H1 (cell line): ENCODE results near the gene PIP4K2C. TPM values are rescaled to one million over a fixed set of nuclear protein-coding genes. Genes with fewer than 3 reads are reported as not detected.

ENCODE experiments used
- CTCF ChIA-PET: fragments of 300-600 bp; sonication (Branson Sonifier 250); formaldehyde crosslinking; loops from one replicate; lab custom pipeline; 2021; ENCODE audit not compliant: partially characterized antibody; lab: Charles Lee
- POLR2A ChIA-PET: fragments of 300-600 bp; sonication (Branson Sonifier 250); formaldehyde crosslinking; loops from one replicate; lab custom pipeline; 2021; ENCODE audit warnings: inconsistent platforms; ENCODE audit not compliant: partially characterized antibody; lab: Charles Lee
- DNase-seq, 2 experiments: peaks; one replicate each; pipeline versions ENCODE4 v3.0.0 to v3.0.0-alpha.2; 2010 to 2022; ENCODE audit warnings: low spot score in 2 of 2, low read depth in 1 of 2, mixed read lengths in 1 of 2
- FAIRE-seq: peaks from 2 replicates; lab custom pipeline; 2011; peaks lifted over from hg19 to GRCh38; lab: Jason Lieb, UNC
- H2AFZ ChIP-seq: 2 replicates; pipeline ENCODE4 v1.8.1; 2012; ENCODE audit warnings: low read length, inconsistent platforms
- H2AK5ac ChIP-seq: 2 replicates; pipeline ENCODE4 v1.6.1; 2013; ENCODE audit warnings: low read depth, low read length
- H2BK120ac ChIP-seq: replicated peaks from 2 replicates; pipeline ENCODE3; 2013; ENCODE audit warnings: low read depth, low read length, inconsistent platforms
- H2BK12ac ChIP-seq: 2 replicates; pipeline ENCODE4 v1.6.1; 2013; ENCODE audit warnings: low read depth, low read length
- H2BK15ac ChIP-seq: 2 replicates; pipeline ENCODE4 v1.6.1; 2013; ENCODE audit warnings: low read length
- H2BK20ac ChIP-seq: 2 replicates; pipeline ENCODE4 v1.6.1; 2013; ENCODE audit warnings: low read length
- H2BK5ac ChIP-seq: 2 replicates; pipeline ENCODE4 v1.6.1; 2013; ENCODE audit warnings: low read depth, low read length
- H3K14ac ChIP-seq: 2 replicates; pipeline ENCODE4 v1.6.1; 2013; ENCODE audit warnings: inconsistent platforms; ENCODE audit not compliant: insufficient read length
- H3K18ac ChIP-seq: 2 replicates; pipeline ENCODE4 v1.6.1; 2013; ENCODE audit warnings: low read length; ENCODE audit errors: extremely low read depth
- H3K23ac ChIP-seq: 2 replicates; pipeline ENCODE4 v1.6.1; 2013; ENCODE audit warnings: inconsistent platforms; ENCODE audit not compliant: insufficient read length
- H3K23me2 ChIP-seq: 2 replicates; pipeline ENCODE4 v1.6.1; 2013; ENCODE audit warnings: low read depth, low read length
- H3K27ac ChIP-seq: 2 replicates; pipeline ENCODE4 v1.6.1; 2011; ENCODE audit warnings: low read depth, low read length, inconsistent platforms
- H3K27me3 ChIP-seq, 4 experiments: replicated peaks in 1 of 4; 1 replicate in 1 of 4; 2 replicates in 3 of 4; pipeline versions ENCODE4 v1.6.1 to v1.8.1; 2011 to 2013; ENCODE audit warnings: low read length in 3 of 4, mild to moderate bottlenecking in 3 of 4, inconsistent platforms in 2 of 4, mixed read lengths in 2 of 4, moderate library complexity in 1 of 4; ENCODE audit not compliant: control insufficient read depth in 3 of 4, insufficient read depth in 3 of 4; ENCODE audit errors: extremely low read depth in 1 of 4
- H3K36me3 ChIP-seq, 4 experiments: 2 replicates each; pipeline versions ENCODE4 v1.6.1 to v1.8.1; 2011 to 2013; ENCODE audit warnings: mild to moderate bottlenecking in 4 of 4, low read length in 3 of 4, moderate library complexity in 2 of 4, control low read depth in 1 of 4, inconsistent platforms in 1 of 4; ENCODE audit not compliant: insufficient read depth in 4 of 4, control insufficient read depth in 2 of 4
- H3K4ac ChIP-seq: replicated peaks from 2 replicates; pipeline ENCODE3; 2013; ENCODE audit warnings: low read length, low read depth, mixed read lengths, inconsistent platforms; ENCODE audit not compliant: insufficient read length
- H3K4me1 ChIP-seq, 4 experiments: replicated peaks in 1 of 4; 1 replicate in 1 of 4; 2 replicates in 3 of 4; pipeline versions ENCODE4 v1.6.1 to v1.8.1; 2011 to 2013; ENCODE audit warnings: low read length in 3 of 4, inconsistent platforms in 2 of 4, mixed read lengths in 1 of 4; ENCODE audit not compliant: insufficient read depth in 4 of 4, control insufficient read depth in 3 of 4
- H3K4me2 ChIP-seq, 2 experiments: 2 replicates each; pipeline versions ENCODE4 v1.6.1 to v1.8.1; 2011 to 2013; ENCODE audit warnings: low read depth in 2 of 2, low read length in 2 of 2, control low read depth in 1 of 2, inconsistent platforms in 1 of 2, mild to moderate bottlenecking in 1 of 2; ENCODE audit not compliant: insufficient read depth in 1 of 2
- H3K4me3 ChIP-seq, 4 experiments: fragments of 200-600, 300-600 bp in 1 of 4; sonication (generic), shearing (Covaris generic), sonication (Bioruptor Twin) in 1 of 4; 2 replicates each; pipeline versions ENCODE4 v1.5.1 to v1.8.1; 2011 to 2016; ENCODE audit warnings: low read length in 4 of 4, low read depth in 3 of 4, control low read depth in 2 of 4, inconsistent platforms in 2 of 4, mild to moderate bottlenecking in 2 of 4, mixed read lengths in 1 of 4, moderate library complexity in 1 of 4; ENCODE audit not compliant: insufficient read depth in 2 of 4; ENCODE audit errors: extremely low read depth in 1 of 4
- H3K56ac ChIP-seq: replicated peaks from 2 replicates; pipeline ENCODE3; 2013; ENCODE audit warnings: low read depth, mild to moderate bottlenecking, mixed read lengths, low read length, inconsistent platforms; ENCODE audit not compliant: insufficient read length
- H3K79me1 ChIP-seq: 2 replicates; pipeline ENCODE4 v1.6.1; 2013; ENCODE audit warnings: low read depth, low read length, control low read depth
- H3K79me2 ChIP-seq, 2 experiments: 2 replicates each; pipeline versions ENCODE4 v1.6.1 to v1.8.1; 2012 to 2013; ENCODE audit warnings: low read length in 2 of 2, mild to moderate bottlenecking in 2 of 2, inconsistent platforms in 1 of 2; ENCODE audit not compliant: insufficient read depth in 2 of 2, control insufficient read depth in 1 of 2
- H3K9ac ChIP-seq, 4 experiments: replicated peaks in 1 of 4; 1 replicate in 1 of 4; 2 replicates in 3 of 4; pipeline versions ENCODE4 v1.6.1 to v1.8.1; 2011 to 2013; ENCODE audit warnings: low read depth in 3 of 4, low read length in 3 of 4, control low read depth in 2 of 4, mild to moderate bottlenecking in 2 of 4, moderate library complexity in 2 of 4, inconsistent platforms in 1 of 4; ENCODE audit errors: extremely low read depth in 1 of 4
- H3K9me3 ChIP-seq, 2 experiments: 2 replicates each; pipeline versions ENCODE4 v1.6.1 to v1.8.1; 2012 to 2013; ENCODE audit warnings: mild to moderate bottlenecking in 2 of 2, moderate library complexity in 2 of 2, control low read depth in 1 of 2, inconsistent platforms in 1 of 2, low read depth in 1 of 2, low read length in 1 of 2, mixed read lengths in 1 of 2; ENCODE audit not compliant: insufficient read depth in 2 of 2
- H4K20me1 ChIP-seq, 2 experiments: replicated peaks in 1 of 2; 2 replicates each; pipeline versions ENCODE3 to v1.8.1; 2011 to 2013; ENCODE audit warnings: inconsistent platforms in 2 of 2, low read length in 2 of 2, mild to moderate bottlenecking in 1 of 2; ENCODE audit not compliant: insufficient read depth in 2 of 2, control insufficient read depth in 1 of 2
- H4K5ac ChIP-seq: 2 replicates; pipeline ENCODE4 v1.6.1; 2013; ENCODE audit warnings: low read length, low read depth, mixed read lengths, inconsistent platforms; ENCODE audit not compliant: insufficient read length
- H4K8ac ChIP-seq: 2 replicates; pipeline ENCODE4 v1.8.0; 2013; ENCODE audit warnings: mild to moderate bottlenecking, moderate library complexity, low read length, inconsistent platforms; ENCODE audit not compliant: insufficient read depth; ENCODE audit errors: extremely low read depth
- H4K91ac ChIP-seq: replicated peaks from 2 replicates; pipeline ENCODE3; 2013; ENCODE audit warnings: low read length, mixed read lengths, inconsistent platforms; ENCODE audit not compliant: insufficient read length
- CBX5 ChIP-seq: fragments of 300-800, 300-1000 bp; sonication (generic); IDR thresholded peaks from 2 replicates; pipeline ENCODE4 v1.7.1; 2016; ENCODE audit warnings: antibody characterized with exemption, low read length, low read depth
- CBX8 ChIP-seq: fragments of 300-800, 300-1000 bp; sonication (generic); IDR thresholded peaks from 2 replicates; pipeline ENCODE4 v1.7.1; 2016; ENCODE audit warnings: low read depth, low read length, borderline replicate concordance
- CEBPB ChIP-seq: IDR thresholded peaks from 2 replicates; pipeline ENCODE4 v1.6.1; 2012; ENCODE audit warnings: low read depth, low read length
- CREB1 ChIP-seq: IDR thresholded peaks from 2 replicates; pipeline ENCODE4 v1.6.1; 2012; ENCODE audit warnings: inconsistent platforms
- E2F6 ChIP-seq: IDR thresholded peaks from 2 replicates; pipeline ENCODE4 v1.6.1; 2012; ENCODE audit warnings: inconsistent platforms
- GABPA ChIP-seq: IDR thresholded peaks from 2 replicates; pipeline ENCODE4 v1.6.1; 2011; ENCODE audit warnings: mild to moderate bottlenecking, low read length, moderate library complexity, borderline replicate concordance; ENCODE audit not compliant: insufficient read depth
- JUND ChIP-seq: IDR thresholded peaks from 2 replicates; pipeline ENCODE4 v1.6.1; 2011; ENCODE audit warnings: mild to moderate bottlenecking, improper control_type of control experiment, low read length
- KDM4A ChIP-seq: IDR thresholded peaks from one replicate; pipeline ENCODE4 v1.7.1; 2012; ENCODE audit warnings: low read depth, mild to moderate bottlenecking, moderate library complexity, low read length, inconsistent platforms; ENCODE audit not compliant: severe bottlenecking
- SIN3A ChIP-seq, 2 experiments: IDR thresholded peaks in 1 of 2; conservative IDR thresholded peaks in 1 of 2; 2 replicates each; pipeline ENCODE4 v1.6.1; 2011 to 2012; ENCODE audit warnings: low read length in 2 of 2, improper control_type of control experiment in 1 of 2, low read depth in 1 of 2, mild to moderate bottlenecking in 1 of 2
- SIRT6 ChIP-seq: IDR thresholded peaks from one replicate; pipeline ENCODE4 v1.7.1; 2012; ENCODE audit warnings: low read length, inconsistent platforms
- SRF ChIP-seq: IDR thresholded peaks from 2 replicates; pipeline ENCODE4 v1.6.1; 2011; ENCODE audit warnings: mild to moderate bottlenecking, low read depth, low read length, moderate library complexity
- SUZ12 ChIP-seq: fragments of 200-600 bp; sonication (generic); IDR thresholded peaks from 2 replicates; pipeline ENCODE4 v1.6.1; 2012; ENCODE audit warnings: mild to moderate bottlenecking, inconsistent platforms, low read length, moderate library complexity, mixed read lengths
- WGBS, 2 experiments: shearing (Covaris generic) in 1 of 2; methylation state at CpG; one replicate each; pipeline versions ENCODE4 v1.1.6 to v1.1.7; 2013 to 2015; ENCODE audit warnings: low lambda C conversion rate in 2 of 2, mixed read lengths in 2 of 2, inconsistent platforms in 1 of 2, low coverage in 1 of 2, missing lambda C conversion rate in 1 of 2; ENCODE audit not compliant: insufficient replicate concordance in 2 of 2, insufficient coverage in 1 of 2, insufficient read length in 1 of 2; ENCODE audit errors: extremely low coverage in 1 of 2, missing lambda C conversion rate in 1 of 2; 5-methylcytosine and 5-hydroxymethylcytosine counted together
- polyA plus RNA-seq, 7 experiments: library from polyadenylated mRNA; depleted of rRNA in 3 of 7; stranded (reverse) in 5 of 7; unstranded in 2 of 7; fragments of >200 nt in 5 of 7; fragments of 200-250 nt in 2 of 7; gene quantifications; 1 replicate in 5 of 7; 2 replicates in 1 of 7; 4 replicates in 1 of 7; pipeline versions ENCODE4 v1.2.1 to v1.2.3, GENCODE V29; 2011 to 2013; ENCODE audit warnings: missing spikeins in 2 of 7, mixed read lengths in 2 of 7
- total RNA-seq: library from RNA; stranded (reverse); fragmentation: NEBNext Ultra II Directional; extraction: Animal tissue kit (Norgen Biotek cat#: 25700); gene quantifications from 2 replicates; pipeline ENCODE4 v1.2.1, GENCODE V29; 2021

The PIP4K2C gene
- total and polyA plus RNA-seq, 2 of the 8 experiments (the other 6 are each of a cell fraction or from before 2014, with no cell fraction given), result 25.0 to 27.1 TPM

DNA sequence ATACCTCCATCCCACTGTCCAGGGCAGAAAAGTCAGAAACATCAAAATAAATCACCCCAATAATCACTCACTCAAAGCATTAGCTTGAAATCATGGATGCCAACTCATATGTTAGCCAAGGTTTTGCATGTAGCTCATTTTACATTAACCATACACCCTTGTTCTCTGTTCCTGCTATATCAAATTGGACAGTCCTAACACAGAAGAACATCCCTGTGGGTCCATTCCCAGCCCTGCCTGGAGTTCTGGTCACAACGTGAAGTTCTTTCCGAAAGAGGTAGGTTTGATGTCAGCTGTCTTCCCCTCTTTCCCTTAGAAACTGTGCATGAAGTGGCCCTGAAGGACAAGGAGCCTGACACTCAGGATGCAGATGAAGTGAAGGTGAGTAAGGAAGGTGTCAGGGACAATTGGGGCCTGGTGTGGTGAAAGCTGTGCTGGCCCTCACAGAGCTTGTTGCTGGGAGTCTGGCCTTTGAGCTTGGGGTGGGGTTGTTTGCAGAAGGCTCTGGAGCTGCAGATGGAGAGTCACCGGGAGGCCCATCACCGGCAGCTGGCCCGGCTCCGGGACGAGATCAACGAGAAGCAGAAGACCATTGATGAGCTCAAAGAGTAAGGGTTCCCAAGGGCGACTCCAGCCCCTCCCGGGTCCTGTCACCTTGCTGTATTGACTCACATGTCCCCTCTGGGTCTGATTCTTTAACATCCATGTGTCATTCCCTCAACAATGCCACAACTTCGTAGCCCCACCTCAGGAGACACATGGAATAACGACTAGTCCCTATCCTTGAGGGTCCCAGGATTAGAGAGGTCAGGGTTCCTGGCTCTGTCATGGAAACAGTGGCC is 15.0 kb upstream of the PIP4K2C start:
- Histone ChIP-seq H3K27me3 (no peaks in the 10 kb centered on the region), H3K79me1 (no peaks in the 10 kb centered on the region), H2BK5ac (no peak overlapping the region), H3K79me2 (no peaks in the 10 kb centered on the region), H3K23ac (no peak overlapping the region), H3K14ac (no peak overlapping the region), H3K56ac (no peak overlapping the region), H3K4me1 (no peaks in the 10 kb centered on the region), H3K23me2 (no peaks in the 10 kb centered on the region), H4K91ac (no peak overlapping the region), H2AK5ac (no peak overlapping the region), H3K4me3 (no peak overlapping the region), H3K4ac (no peak overlapping the region), H2BK20ac (no peak overlapping the region), H3K4me2 (no peak overlapping the region), H4K8ac (no peak overlapping the region), H3K36me3 (peaks cover 24 to 72% (median 53%) of the 10 kb centered on the region in 4 experiments), H3K18ac (no peak overlapping the region), H4K5ac (no peak overlapping the region), H2BK12ac (no peak overlapping the region), H2BK15ac (no peak overlapping the region), H3K9ac (no peak overlapping the region), H2BK120ac (no peak overlapping the region), H2AFZ (no peak overlapping the region), H3K27ac (no peak overlapping the region), H4K20me1 (peaks cover 0 to 7% of the 10 kb centered on the region in 2 experiments), H3K9me3 (no peaks in the 10 kb centered on the region)
- DNase-seq, result no peak
- ChIA-PET POLR2A (interaction anchor here (0.6 to 1.7 kb wide), 13 partner anchors 11 to 275 kb away, joined by 3 to 4 read pairs (median 3); partner anchors contain the start of gene DDIT3), CTCF (interaction anchor here (0.6 to 5.0 kb wide), 11 partner anchors 8 to 157 kb away, joined by 3 to 29 read pairs (median 5); partner anchors contain the start of genes ARHGEF25 and B4GALNT1)
- FAIRE-seq, result no peak
- WGBS, 2 experiments, result 95% methylated on average over 12 of the region's 12 CpGs; no CpG with 5 or more reads in 1 of the 2 experiments
- TF ChIP-seq JUND (no peak), CBX8 (no peak), GABPA (no peak), SUZ12 (no peak), CBX5 (no peak), SIN3A (conservative IDR thresholded peaks at IDR 0.05 in 1 of 2, IDR thresholded peaks at IDR 0.05 in 1 of 2; ENCODE audit: low read depth in 1 of 2, low read length in 2 of 2) (no peak), KDM4A (no peak), CEBPB (no peak), SRF (no peak), CREB1 (no peak), E2F6 (no peak), SIRT6 (no peak)
